Measurements from ENCODE around the gene AP1M1.

DNA sequence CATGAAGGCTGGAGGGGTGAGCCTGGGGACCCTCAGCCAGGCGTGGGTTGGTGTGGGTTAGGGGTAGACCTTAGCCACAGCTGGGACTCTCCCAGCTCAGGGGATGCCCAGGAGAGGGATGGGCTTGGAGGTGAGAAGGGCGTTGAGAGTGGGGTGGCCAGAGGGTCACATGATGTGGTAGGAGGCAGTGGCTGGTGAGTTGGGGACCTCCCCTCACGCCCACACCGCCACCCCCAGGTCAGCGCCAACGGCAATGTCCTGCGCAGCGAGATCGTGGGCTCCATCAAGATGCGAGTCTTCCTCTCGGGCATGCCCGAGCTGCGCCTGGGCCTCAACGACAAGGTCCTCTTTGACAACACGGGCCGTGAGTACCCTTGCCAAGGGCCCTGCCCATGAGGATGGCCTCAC, 28.5 kb downstream of the AP1M1 start:
- no peak for TF ChIP-seq CTCF (IDR thresholded peaks at IDR 0.05)
- no peak for TF ChIP-seq POLR2A (IDR thresholded peaks at IDR 0.05)
